HG02623 (cell line): Measurements from ENCODE around the gene CUBN.

Source experiments
- ATAC-seq: cut with Tn5 transposase; IDR thresholded peaks from one replicate; pipeline ENCODE4 v1.9.1; 2021; ENCODE audit warnings: moderate library complexity; ENCODE audit not compliant: unreplicated experiment

Gene CUBN

GRCh38 chr10:16954280-16955030, 175.2 kb downstream of the CUBN start:
- no peak for ATAC-seq

DNA sequence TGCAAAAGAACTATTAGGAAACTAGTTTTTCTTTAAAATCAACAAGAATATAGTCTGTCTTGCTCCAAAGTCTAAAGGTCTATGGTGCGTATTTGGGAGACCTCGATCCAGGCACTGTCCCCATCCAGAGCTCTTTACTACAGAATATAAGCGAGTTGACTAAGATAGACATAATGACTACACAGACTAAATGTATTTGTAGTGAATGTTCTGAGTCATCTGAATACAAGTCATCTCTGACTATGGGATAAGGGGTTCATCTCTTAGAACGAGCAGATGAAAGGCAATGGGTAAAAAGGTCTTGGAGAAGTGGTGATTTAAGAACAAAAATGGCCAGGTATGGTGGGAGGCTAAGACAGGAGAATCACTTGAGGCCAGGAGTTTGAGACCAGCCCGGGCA, 176.3 kb downstream of the CUBN start:
- no peak for ATAC-seq

- ATAC-seq: no peak
These were observed 177.0 kb downstream of the CUBN start for GRCh38 chr10:16952610-16953009.

DNA sequence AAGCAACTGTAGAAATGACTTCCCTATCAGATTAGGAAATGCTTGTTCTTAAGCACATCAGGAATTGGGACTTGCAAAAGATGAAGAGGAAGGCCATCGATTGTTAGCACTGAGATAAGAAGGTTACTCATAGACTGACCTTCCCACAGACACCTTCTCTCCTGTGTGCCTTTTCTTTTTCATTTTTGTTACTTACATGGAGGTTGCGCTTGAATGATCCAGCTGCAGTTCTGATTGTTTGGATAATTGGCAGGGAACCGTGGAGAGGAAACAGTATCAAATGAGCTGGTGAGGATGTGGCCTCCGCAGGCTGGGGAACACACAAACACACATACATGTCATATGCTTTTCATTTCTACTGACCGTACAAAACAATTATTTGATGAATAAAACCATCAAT, 177.5 kb downstream of the CUBN start:
- ATAC-seq: no peak

- no peak for ATAC-seq
These were observed 178.7 kb downstream of the CUBN start for GRCh38 chr10:16950656-16951601.

DNA sequence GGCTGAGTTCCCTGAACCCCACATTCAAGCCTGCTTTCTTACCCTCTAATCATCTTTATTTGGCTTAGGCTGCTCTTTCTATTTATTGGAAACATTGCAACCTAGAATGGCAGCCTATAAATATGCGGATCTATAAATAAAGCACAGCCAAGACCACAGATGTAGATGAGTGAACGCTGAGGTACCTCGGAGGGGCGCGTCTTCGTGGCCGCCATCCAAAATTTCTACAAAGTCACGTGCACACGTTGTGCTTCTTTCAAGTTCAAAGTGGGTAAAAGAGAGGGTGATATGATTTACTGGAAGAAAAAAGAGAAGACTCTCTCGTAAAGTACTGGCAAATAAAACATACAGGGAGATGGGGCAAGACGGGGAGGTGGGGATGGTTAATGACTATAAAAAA, 179.8 kb downstream of the CUBN start:
- ATAC-seq: no peak

GRCh38 chr10:16948361-16948760, 181.2 kb downstream of the CUBN start:
- ATAC-seq: no peak

GRCh38 chr10:16947069-16947468, 182.5 kb downstream of the CUBN start:
- no peak for ATAC-seq

- no peak for ATAC-seq
These were observed 184.0 kb downstream of the CUBN start for GRCh38 chr10:16945593-16945992.

- no peak for ATAC-seq
These were observed 184.6 kb downstream of the CUBN start for GRCh38 chr10:16944986-16945385.

DNA sequence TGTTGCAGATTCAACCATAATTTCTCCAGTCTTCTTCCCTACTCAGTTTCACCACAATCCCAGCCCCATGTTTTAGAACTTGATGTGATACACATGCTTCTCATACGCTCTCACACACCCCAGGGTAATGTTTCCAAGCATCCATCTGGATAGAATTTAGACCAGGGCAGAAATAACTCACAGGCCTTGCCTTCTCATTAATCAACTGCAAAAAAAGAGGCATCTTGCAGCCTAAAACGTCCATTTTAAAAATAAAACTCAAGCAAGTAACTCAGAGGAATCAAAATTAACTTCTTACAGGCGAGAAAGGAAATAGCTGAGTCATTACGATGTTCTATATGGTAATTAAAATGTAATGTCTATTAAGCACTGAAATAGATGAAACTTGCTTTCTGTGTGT, 185.2 kb downstream of the CUBN start:
- no peak for ATAC-seq

- no peak for ATAC-seq
These were observed 186.0 kb downstream of the CUBN start for GRCh38 chr10:16943295-16944285.

GRCh38 chr10:16942381-16943078, 187.1 kb downstream of the CUBN start:
- ATAC-seq: no peak

GRCh38 chr10:16941870-16942269, 187.7 kb downstream of the CUBN start:
- ATAC-seq: no peak

DNA sequence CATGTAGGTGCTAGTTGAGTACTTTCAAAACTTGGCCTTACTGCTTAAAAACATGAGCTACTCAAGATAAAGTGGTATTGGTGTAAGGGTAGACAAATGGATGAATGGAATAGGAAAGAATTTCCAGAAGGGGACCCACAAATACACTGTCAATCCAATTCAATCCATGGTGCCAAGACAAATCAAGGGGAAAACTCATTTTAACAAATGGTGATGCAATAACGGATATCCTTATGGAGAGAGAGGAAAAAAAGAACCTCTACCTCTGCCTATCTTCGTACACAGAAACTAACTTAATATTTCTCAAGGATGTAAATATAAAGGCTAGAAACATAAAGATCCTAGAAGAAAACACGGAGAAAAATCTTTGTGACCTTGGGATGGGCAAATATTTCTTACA, 188.5 kb downstream of the CUBN start:
- no peak for ATAC-seq

GRCh38 chr10:16938952-16939351, 190.7 kb downstream of the CUBN start:
- no peak for ATAC-seq

GRCh38 chr10:16934461-16934860, 195.2 kb downstream of the CUBN start:
- no peak for ATAC-seq

GRCh38 chr10:16933783-16934182, 195.8 kb downstream of the CUBN start:
- ATAC-seq: no peak

DNA sequence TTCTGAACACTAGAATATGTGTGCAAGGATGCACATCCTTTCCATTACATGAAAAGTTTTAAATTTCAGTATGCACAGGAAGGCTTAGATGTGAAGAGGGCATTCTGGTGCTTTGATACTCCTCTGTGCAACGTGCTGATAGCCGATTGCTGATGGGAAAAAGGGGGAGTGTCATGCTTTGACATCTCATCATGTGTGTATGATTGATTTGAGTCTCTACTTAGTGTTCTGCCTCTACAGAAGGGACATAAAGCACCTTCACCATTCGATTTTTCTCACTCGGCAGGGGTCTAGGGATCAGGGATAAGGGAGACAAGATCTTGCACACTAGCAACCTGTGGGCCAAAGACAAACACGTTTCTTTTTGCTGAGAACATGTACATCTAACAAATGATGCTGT, 197.7 kb downstream of the CUBN start:
- ATAC-seq: no peak

DNA sequence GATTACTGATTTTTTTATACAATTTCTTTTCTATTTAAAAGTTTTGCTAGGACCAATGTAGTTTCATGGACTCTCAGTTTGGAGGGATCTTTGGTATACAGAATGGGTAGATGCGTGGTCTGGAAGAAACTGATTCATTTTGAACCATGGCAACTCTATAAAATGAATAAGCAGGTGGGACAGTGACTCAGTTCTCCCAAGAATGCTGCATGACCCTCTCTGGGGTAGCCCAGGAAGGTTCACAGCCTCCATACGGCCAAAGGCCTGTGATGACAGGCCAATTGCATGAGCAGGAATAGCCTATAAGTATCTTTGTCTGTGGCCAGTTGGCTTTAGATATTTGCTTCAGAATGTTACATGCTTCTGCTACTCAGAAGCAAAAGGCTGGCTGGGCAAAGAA, 199.1 kb downstream of the CUBN start:
- no peak for ATAC-seq
